Epidermal melanocyte (primary cell): ENCODE results near the gene TMEM132D.

ENCODE experiments used
- DNase-seq: peaks from one replicate; pipeline ENCODE4 v3.0.0; 2011; ENCODE audit warnings: low spot score; ENCODE audit not compliant: insufficient read length

The TMEM132D gene

DNA sequence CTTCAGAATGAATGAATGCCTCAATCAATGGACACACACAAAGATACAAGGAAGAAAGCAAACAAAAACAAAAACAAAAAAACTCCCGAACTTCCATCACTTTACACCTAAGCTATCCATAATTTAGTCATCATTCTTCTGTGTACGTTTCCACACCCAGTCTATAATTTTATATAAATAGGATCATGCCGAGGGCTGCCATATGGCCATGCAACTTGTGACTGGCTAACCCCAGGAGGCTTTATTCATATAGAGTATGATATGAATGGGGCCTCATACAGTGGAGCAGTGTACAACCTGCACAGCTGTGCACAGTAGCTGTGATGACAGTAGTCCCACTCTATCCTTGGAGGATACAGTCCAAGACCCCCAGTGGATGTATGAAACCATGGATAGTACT is 365.7 kb downstream of the TMEM132D start:
- no peak for DNase-seq

DNA sequence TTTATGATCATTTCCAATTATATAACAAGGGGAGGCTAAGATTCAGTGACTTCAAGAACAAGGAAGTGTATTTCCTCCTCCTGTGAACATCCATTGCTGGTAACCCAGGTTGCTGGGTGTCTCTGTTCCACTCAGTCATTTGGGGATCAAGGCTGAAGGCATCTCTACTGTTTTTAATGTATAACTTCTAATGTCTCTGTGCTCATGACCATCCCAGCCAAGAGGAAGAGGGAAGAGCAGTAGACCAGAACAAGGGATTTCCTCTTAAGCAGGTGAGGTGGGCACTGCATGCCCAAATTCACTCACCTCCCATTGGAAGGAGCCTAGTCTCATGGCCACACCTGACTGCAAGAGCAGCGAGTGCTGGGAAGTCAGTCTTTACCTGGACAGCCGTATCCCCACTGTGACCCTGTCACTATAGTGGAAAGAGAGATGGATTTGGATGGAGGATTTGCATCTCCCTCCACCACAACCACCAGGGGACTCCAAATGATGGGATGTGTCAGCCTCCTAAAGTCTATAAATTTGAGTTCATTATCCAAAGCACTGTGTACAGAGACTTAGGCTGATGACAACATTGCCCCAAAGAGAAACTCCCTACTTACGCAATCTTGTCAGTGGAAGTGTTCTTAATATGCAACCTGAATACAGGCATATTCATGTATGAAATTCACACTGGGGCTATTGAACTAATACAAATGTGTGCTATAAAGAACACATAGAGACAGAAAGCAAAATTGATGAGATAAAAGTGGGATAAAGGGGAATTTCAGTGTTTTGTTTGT is 368.7 kb downstream of the TMEM132D start:
- DNase-seq, result no peak

DNA sequence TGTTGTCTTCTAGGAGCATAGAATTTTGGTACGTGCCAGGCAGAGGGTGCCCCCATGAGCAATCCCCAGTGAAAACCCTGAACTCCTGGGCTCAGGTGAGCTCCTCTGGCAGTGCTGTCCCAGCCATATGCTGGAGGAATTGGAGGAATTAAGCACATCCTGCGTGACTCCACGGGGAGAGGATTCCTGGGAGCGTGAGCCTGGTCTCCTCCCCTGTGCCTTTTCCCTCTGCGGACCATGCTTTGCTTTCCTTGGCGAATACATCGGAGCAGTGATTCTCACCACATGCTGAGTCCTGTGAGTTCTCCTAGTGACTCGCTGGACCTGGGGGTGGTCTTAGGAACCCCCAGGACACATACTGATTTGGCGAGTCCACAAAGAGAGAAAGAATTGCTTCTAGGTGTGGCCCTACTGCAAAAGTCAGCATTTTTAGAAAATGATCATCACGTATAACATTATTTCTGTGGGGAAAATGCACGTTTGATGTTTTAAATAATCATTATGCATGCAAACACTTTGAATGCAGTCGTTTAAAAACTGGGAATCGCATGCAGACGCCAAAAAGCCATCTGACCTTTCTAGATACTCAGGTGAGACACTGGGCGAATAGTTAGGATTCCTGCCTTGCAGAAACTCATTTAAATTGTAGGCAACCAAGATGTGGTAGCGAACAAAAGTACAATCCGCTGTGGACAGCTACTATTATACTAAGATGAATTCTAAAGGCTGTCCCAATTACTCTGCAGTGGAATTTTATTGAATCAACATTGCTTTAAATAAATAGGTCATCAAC is 370.9 kb downstream of the TMEM132D start:
- DNase-seq, result no peak

DNA sequence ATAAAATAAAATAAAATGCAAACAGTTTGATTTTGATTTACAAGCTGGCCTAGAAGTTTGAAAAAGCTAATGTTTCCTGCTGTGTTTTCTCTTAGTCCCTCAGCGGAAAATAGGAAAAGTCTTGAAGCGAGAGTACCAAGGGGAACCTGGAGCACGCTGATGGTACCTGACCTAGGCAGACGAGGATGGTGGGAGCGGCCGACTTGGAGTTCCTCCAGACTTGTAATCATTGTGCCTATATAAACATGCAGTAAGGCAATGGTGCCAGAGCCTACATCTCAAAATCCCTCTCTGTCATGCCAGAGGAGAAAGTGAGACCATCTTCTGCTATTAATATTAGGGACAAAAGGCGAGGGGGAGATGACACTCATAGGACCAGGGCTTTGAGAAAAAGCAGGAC is 371.7 kb downstream of the TMEM132D start:
- no peak for DNase-seq

DNA sequence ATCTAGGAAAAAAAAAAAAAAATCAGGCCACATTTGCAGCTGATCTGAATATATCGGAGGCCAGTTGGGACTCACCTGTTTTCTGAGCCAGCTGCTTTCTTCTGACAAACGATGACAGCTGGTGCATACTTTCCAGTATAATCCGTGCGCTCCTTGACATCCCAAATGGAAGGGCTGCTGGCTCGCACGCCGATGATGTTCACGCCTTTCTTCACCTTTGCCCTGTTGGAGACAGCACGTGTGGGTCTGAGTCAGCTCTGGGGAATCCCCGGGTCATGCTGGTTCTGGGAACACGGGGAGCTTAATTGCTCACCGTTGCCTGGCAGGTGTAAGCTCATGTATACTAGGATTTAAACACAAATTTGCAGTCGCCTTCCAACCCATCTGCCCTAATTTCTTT is 372.8 kb downstream of the TMEM132D start:
- DNase-seq, result no peak

DNA sequence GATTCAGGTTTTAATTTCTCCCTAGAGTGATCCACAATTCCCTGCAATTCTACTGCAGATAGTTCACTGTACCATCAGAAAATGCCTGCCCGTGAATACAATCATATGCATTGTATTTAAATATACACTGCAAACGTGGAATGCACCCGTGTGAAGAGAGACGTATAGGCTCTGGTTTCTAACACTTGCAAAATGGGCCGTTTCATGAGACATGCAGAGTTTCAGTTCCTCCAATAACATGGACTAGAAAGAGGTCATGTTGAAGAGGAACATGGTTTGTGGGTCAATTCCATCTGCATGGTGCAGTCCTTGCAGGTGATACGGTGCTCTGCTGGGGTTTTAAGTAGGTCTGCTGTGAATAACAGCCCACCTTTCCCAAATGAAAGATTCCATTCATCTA is 373.3 kb downstream of the TMEM132D start:
- no peak for DNase-seq

DNA sequence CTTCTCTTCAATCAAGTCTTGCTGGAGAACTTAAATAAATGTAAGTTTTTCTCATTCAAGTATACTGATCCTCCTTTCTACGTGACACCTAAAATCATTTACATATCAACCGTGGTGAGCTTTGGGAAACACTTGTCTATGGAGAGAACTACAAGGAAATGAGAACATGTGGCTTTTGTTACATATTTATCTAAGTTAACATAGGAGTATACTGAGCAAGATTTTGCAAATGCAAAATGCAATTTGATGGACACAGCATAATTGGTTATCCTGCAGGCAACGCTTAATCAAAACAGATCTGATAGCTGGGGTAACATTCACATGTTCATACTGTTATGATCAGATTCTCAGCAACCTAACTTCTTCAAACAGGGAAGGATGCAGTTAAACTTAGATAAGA is 376.3 kb downstream of the TMEM132D start:
- DNase-seq, result no peak

DNA sequence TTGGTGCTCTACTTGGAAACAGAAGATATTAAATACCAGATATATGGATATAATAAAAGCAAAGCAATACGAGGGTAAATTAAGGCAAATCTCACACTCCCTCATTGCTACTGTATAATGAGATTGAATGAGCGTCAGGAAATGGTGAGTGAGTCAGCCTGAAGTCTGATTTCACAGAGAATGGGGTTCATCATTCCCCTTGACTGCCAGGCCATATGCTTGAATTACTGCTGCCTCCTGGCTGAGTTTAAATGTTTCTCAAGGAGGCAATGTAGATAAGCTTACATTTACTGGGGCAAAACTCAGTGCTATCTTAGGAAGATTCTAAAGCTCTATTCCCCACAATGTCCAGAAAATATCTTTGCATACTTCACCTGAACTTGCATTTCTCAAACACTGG is 380.2 kb downstream of the TMEM132D start:
- DNase-seq, result no peak

DNA sequence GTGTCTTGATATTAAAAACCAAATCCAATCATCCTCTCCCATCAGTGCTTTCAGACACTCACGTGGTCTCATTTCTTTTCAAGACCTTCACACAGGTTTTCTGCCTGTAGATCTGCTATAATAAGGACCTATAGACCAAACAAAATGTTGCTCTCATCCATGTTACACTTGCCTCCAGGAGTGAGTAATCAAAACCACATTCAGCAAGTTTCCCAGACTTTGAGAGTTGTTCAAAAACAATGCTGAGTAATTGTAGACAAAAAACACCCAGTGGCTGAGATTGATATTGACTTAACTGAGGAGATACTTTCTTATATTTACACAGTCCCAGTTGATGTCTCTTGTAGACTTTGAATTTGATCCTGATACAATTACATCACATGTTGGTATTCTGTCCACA is 383.1 kb downstream of the TMEM132D start:
- no peak for DNase-seq

DNA sequence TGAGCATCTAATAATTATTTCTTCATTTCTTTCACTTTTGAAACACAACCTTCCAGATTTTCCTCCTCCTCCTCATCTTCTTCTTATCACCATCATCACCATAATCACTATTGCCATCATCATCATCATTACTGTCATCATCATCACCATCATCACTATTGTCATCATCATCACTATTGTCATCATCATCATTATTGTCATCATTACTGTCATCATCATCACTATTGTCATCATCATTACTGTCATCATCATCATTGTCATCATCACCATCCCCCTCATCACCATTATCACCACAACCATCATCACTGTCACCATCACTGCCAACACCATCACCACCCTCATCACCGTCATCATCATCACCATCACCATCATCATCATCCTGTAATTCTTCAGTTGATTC is 400.0 kb downstream of the TMEM132D start:
- DNase-seq, result no peak

DNA sequence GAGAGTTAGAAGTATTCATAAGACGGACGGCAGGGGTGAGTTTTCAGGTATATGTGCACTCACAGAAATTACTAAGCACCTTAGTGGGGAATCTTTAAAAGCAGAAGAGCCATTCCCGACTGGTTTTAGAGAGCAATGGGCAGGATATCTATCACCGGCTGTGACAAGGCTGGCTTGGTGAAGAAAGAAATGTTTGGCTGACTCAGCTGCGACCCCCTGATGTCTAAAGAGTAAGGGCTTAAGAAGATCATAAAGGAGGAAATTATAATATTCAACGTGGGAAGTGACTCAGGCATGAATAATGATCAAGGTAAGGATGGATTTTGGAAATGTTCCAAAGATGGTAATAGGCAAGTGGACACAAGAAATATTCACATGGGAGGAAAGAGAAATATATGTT is 407.6 kb downstream of the TMEM132D start:
- no peak for DNase-seq

DNA sequence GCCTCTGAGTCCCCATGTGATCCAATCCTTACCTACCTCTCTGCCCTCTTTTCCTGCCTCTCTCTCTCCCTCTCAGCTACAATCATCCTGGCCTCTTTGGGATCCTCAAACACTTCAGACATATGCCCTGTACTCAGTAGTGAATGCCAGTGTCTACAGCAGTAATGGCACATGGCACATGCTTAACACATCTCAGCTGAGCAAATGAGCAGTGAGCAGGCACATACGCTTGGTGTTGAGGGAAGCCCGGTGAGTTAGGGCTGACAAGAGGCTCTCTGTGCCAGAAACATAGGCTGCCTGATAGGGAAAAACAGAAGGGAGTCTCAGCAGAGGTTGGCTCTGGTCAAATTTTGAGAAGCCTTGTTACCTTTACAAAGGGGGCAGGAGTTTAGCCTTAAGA is 409.1 kb downstream of the TMEM132D start:
- DNase-seq, result no peak

DNA sequence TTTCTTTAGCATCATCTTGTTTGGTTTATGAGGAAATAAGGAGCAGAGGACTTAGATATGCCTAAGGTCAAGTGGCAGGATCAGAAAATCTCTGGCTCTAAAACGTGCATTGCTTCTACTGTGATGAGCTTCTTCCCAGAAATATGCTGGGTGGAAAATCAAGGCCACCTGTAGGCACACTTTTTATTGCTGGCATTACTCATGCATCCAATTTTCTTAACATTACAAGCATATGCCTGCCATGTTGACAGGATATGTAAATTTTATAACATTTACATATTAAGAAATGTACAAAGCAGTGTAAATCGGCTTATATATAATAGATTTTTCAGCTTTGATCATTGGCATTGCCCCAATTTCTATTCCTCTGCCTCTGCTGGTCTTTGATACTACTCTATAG is 409.6 kb downstream of the TMEM132D start:
- DNase-seq, result no peak

DNA sequence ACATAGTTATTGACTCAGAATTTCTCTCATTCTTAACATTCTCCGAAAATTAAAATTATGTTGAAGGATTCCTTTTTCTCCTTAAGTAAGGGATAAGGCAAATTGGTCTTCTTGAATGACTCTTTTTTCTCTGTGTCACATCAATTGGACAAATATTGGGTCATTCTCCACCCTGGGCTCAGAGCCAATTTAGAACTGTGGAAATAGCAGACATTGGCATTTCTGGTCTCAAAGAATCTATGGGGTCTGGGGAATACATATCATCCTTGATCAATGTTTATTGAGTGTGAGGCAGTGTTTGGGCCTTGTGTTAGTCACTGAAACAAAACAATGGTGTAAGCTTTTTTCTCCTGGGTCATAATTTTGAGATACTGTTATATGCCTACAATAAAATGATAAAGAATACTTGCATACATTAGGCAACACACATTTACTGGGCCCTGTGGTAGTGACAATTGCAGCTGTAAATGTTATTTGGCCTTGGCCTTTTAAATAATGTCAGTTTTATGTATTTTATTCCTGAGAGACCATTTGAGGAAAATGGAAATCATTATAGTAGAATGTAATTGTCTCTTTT is 414.6 kb downstream of the TMEM132D start:
- no peak for DNase-seq

DNA sequence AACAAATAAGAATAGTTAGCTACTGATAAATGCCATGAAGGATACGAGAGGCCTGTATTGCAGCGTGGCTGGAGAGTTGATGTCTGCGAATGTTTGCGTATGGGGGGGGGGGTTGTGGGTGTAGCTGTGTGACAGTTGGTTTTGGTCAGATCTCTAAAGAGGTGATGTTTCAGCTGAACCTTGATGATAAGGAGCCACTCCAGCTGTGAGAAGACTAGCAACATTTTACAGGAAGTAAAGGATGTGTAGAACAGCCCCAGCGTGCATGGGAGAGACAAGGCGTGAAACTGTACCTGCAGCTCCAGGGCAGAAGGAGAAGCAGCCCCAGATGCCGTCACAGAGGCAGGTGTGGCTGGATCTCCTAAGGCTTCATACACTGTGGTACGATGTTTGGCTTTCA is 416.9 kb downstream of the TMEM132D start:
- DNase-seq, result no peak

DNA sequence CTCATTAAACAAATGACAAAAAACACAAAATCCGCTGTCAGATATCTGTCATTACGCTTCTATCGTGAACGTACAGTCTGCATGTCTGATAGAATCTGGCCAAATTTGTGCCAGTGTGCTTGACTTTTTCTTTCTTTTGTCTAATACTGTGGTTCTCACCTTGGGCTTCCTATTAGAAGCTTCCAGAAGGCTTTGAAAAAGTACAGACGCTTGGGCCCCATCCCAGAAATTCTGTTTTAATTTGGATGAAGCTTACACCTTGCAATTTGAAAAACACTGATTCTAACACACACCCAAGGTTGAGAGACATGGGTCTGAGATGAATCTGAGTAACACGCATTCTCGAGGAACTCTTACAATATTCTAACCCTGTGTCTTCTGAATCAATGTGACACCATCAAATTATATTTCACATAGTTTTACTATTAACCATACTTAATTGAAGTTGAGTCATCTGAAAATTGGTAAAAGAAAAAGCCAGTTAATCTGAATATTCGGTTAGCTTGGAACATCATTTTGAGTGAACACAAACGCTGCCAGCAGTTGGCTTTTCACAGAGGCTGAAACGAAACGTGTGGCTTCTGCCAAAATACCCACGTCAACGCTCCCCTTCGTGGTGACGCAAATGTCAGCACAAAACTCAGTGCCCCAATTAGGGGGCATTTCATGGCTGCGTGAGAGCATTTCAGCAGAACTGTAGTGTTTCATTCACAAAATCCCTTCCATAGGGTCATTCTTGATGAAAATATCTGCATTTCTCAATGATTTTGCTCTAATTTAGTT is 420.5 kb downstream of the TMEM132D start:
- DNase-seq, result no peak

DNA sequence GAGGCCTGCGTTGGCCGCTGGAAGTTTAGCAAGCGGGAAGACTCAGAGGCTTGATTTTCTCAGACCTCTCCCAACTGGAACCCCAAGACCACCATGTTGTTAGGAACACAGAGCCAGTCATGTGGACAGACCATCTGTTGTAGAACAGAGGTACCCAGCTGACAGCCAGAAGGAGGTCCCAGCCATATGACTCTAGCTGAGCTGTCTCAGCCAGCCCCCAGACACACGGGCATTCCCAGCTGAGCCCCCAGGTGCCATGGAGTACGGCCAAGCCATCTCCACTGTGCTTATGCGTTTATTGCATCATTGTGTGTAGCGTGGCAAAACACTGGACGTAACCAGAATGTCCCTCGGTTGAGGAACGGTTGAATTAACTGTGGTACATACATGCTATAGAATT is 421.9 kb downstream of the TMEM132D start:
- no peak for DNase-seq

DNA sequence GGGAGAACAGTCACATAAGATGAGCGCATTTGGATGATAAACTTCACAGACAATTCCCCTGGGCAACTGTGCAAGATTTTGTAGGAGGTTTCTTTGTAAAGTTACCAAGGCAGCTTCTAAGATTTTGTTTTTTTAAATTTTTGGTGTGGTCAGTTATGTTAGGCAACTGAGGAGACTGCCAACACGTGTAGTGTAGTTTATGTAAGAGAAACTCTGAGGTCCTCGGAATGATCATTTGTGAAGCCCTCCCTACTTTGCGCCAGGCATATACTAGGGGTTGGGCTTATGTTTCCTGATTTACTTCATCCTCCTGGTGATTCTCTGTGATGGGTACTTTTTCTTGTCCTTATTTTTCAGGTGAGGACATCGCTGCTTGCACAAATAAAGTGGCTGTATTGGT is 433.6 kb downstream of the TMEM132D start:
- no peak for DNase-seq

DNA sequence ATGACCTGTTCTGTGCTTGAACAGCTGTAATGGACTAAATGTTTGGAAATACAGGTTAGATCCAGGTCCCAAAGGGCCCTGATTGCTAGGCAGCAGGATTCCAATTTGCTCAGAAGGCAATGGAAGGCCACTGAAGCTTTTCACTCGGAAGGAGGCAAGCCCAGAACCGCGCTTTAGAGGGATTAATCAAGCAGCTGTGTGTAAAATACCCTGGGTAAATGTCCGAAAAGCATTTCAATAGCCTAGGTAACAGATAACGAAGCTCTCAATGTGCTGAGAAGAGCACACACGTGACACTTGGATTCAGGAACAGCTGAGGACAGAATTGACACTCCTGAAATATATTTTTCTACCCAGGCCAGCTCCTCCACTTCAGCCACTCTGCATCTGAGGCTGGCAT is 436.1 kb downstream of the TMEM132D start:
- DNase-seq, result no peak

DNA sequence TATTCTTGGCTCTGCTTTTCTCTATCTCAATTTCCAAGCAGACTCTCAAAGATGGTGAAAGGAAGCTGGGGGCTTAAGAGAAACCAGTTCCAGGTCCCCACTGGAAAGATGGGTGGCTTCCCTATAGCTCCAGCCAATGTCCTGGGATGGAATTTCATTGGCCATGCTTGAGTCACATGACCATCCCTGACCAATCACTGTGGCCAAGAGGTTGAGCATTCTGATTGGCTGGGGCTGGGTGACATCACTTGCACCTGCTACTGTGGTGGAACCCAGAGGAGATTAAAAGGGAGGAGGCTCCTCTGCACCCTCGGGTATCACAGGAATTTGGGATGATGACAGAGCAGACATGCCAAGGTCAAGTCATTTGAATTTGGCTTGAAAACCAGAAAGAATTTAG is 436.5 kb downstream of the TMEM132D start:
- no peak for DNase-seq

DNA sequence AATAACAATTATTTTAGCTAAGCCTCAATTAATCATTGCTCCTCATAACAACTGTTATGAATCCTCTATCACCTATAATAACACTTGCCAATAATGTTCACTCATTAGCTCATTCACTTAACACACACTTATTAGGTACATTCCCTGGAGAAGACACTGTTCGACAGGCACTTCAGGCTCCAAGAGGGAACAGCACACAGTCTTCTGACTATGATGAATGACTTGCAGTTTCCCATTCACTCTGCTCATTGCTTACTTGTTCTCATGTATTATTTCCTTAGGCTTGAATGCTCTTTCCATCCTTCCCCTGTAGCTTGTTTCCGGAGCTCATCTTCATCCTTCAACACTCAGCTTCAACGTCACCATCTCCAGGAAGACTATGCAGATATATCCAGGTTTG is 437.3 kb downstream of the TMEM132D start:
- DNase-seq, result no peak

DNA sequence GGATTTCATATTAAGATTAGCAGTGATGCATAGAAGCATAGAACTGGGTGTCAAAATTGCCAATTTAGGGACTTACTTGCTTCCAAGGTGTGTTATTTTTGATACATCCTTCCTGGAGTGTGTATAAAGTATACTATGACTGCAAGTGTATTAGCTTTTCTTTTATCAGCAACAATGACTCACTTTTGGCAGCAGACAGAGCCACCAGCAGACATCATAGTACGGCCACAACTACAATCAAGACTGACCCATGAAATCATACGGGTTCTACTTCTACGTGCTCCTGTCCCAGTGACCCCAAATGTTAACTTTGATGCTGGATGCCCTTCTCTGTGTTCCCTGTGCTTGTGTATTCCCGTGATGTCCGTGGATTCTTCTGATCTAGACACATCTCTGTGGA is 443.9 kb downstream of the TMEM132D start:
- DNase-seq, result no peak
